Trophoblast cell (in vitro differentiated cells and primary cell): ENCODE data around the gene ATP6AP1.

Source experiments
- DNase-seq, 2 donors: peaks; one replicate each; pipeline ENCODE4 v3.0.0-alpha.2; 2016
- H2AFZ ChIP-seq: 2 replicates; pipeline ENCODE4 v1.6.1; 2013; ENCODE audit warnings: low read length, moderate library complexity, mild to moderate bottlenecking; ENCODE audit not compliant: insufficient read depth, poor library complexity
- H2AK5ac ChIP-seq: 2 replicates; pipeline ENCODE4 v1.6.1; 2013; ENCODE audit warnings: mild to moderate bottlenecking, low read length
- H2BK120ac ChIP-seq: 2 replicates; pipeline ENCODE4 v1.6.1; 2013; ENCODE audit warnings: low read length, mild to moderate bottlenecking, moderate library complexity; ENCODE audit not compliant: insufficient read depth, poor library complexity
- H2BK12ac ChIP-seq: 2 replicates; pipeline ENCODE4 v1.6.1; 2013; ENCODE audit warnings: mild to moderate bottlenecking, low read length, moderate library complexity
- H2BK5ac ChIP-seq: 2 replicates; pipeline ENCODE4 v1.6.1; 2013; ENCODE audit warnings: low read length, low read depth, moderate library complexity, mild to moderate bottlenecking; ENCODE audit not compliant: poor library complexity
- H3K14ac ChIP-seq: 2 replicates; pipeline ENCODE4 v1.6.1; 2013; ENCODE audit warnings: mild to moderate bottlenecking, low read length
- H3K18ac ChIP-seq: 2 replicates; pipeline ENCODE4 v1.6.1; 2013; ENCODE audit warnings: mild to moderate bottlenecking, low read length
- H3K23ac ChIP-seq: 2 replicates; pipeline ENCODE4 v1.6.1; 2013; ENCODE audit warnings: low read length
- H3K27ac ChIP-seq: 2 replicates; pipeline ENCODE4 v1.5.1; 2013; ENCODE audit warnings: low read depth, mild to moderate bottlenecking, inconsistent platforms, low read length, moderate library complexity
- H3K27me3 ChIP-seq: 2 replicates; pipeline ENCODE4 v1.6.1; 2013; ENCODE audit warnings: inconsistent platforms, mild to moderate bottlenecking, low read length, moderate library complexity; ENCODE audit not compliant: insufficient read depth
- H3K36me3 ChIP-seq, 2 experiments: 1 replicate in 1 of 2; 2 replicates in 1 of 2; pipeline ENCODE4 v1.6.1; 2013; ENCODE audit warnings: low read length in 2 of 2, mild to moderate bottlenecking in 2 of 2, moderate library complexity in 1 of 2; ENCODE audit not compliant: insufficient read depth in 2 of 2, control insufficient read depth in 1 of 2
- H3K4ac ChIP-seq: 2 replicates; pipeline ENCODE4 v1.6.1; 2013; ENCODE audit warnings: low read depth, mild to moderate bottlenecking, low read length, moderate library complexity
- H3K4me1 ChIP-seq, 2 experiments: 1 replicate in 1 of 2; 2 replicates in 1 of 2; pipeline ENCODE4 v1.6.1; 2013; ENCODE audit warnings: low read length in 2 of 2, mild to moderate bottlenecking in 2 of 2, moderate library complexity in 1 of 2; ENCODE audit not compliant: insufficient read depth in 2 of 2, control insufficient read depth in 1 of 2
- H3K4me2 ChIP-seq: 2 replicates; pipeline ENCODE4 v1.6.1; 2013; ENCODE audit warnings: inconsistent platforms, mild to moderate bottlenecking, low read length, moderate library complexity
- H3K4me3 ChIP-seq: 2 replicates; pipeline ENCODE4 v1.5.1; 2013; ENCODE audit warnings: mild to moderate bottlenecking, low read depth, low read length, inconsistent platforms
- H3K79me1 ChIP-seq: one replicate; pipeline ENCODE4 v1.6.1; 2013; ENCODE audit warnings: low read length
- H3K79me2 ChIP-seq: 2 replicates; pipeline ENCODE4 v1.6.1; 2013; ENCODE audit warnings: low read length, mild to moderate bottlenecking; ENCODE audit not compliant: control insufficient read depth, insufficient read depth, poor library complexity
- H3K9ac ChIP-seq: 2 replicates; pipeline ENCODE4 v1.6.1; 2013; ENCODE audit warnings: mild to moderate bottlenecking, low read length
- H3K9me3 ChIP-seq: 2 replicates; pipeline ENCODE4 v1.6.1; 2013; ENCODE audit warnings: low read depth, mild to moderate bottlenecking, control low read depth, inconsistent platforms, low read length; ENCODE audit not compliant: insufficient read depth
- H4K12ac ChIP-seq: 2 replicates; pipeline ENCODE4 v1.6.1; 2013; ENCODE audit warnings: low read depth, mild to moderate bottlenecking, low read length, moderate library complexity
- H4K8ac ChIP-seq: 2 replicates; pipeline ENCODE4 v1.6.1; 2013; ENCODE audit warnings: low read depth, mild to moderate bottlenecking, low read length, moderate library complexity
- H4K91ac ChIP-seq: one replicate; pipeline ENCODE4 v1.6.1; 2013; ENCODE audit warnings: low read depth, mild to moderate bottlenecking, low read length, moderate library complexity
- WGBS: extraction: QIAGEN DNeasy Blood & Tissue Kit; methylation state at CpG from one replicate; pipeline ENCODE4 v1.1.7; 2013; ENCODE audit warnings: missing lambda C conversion rate; ENCODE audit not compliant: insufficient read length, insufficient coverage; ENCODE audit errors: extremely low coverage; 5-methylcytosine and 5-hydroxymethylcytosine counted together

The ATP6AP1 gene

GRCh38 chrX:154466036-154466435 is 37.6 kb downstream of the ATP6AP1 start:
- Histone ChIP-seq H4K91ac (no peak overlapping the region), H3K4me1 (no peaks in the 10 kb centered on the region), H2AK5ac (no peak overlapping the region), H2AFZ (no peak overlapping the region), H3K4ac (no peak overlapping the region), H3K79me1 (no peaks in the 10 kb centered on the region), H3K9me3 (no peaks in the 10 kb centered on the region), H3K23ac (no peak overlapping the region), H4K8ac (no peak overlapping the region), H3K27me3 (no peaks in the 10 kb centered on the region), H3K9ac (no peak overlapping the region), H3K79me2 (no peaks in the 10 kb centered on the region), H2BK5ac (no peak overlapping the region), H3K27ac (no peak overlapping the region), H3K18ac (no peak overlapping the region), H3K14ac (no peak overlapping the region), H2BK120ac (no peak overlapping the region), H3K4me2 (no peak overlapping the region), H4K12ac (no peak overlapping the region), H3K4me3 (no peak overlapping the region), H3K36me3 (peaks cover 98% of the 10 kb centered on the region in 2 experiments), H2BK12ac (no peak overlapping the region)
- WGBS: no CpG with 5 or more reads among the region's 32 CpGs
- DNase-seq: no peak

- Histone ChIP-seq H3K9ac (no peak overlapping the region), H3K14ac (no peak overlapping the region), H3K4ac (no peak overlapping the region), H3K4me2 (no peak overlapping the region), H3K36me3 (peaks cover 98% of the 10 kb centered on the region in 2 experiments), H3K9me3 (no peaks in the 10 kb centered on the region), H3K4me3 (no peak overlapping the region), H3K4me1 (no peaks in the 10 kb centered on the region), H3K23ac (no peak overlapping the region), H2BK120ac (no peak overlapping the region), H4K8ac (no peak overlapping the region), H3K27ac (no peak overlapping the region), H3K27me3 (no peaks in the 10 kb centered on the region), H2BK5ac (no peak overlapping the region), H2BK12ac (no peak overlapping the region), H4K91ac (no peak overlapping the region), H2AK5ac (no peak overlapping the region), H3K18ac (no peak overlapping the region), H2AFZ (no peak overlapping the region), H3K79me1 (no peaks in the 10 kb centered on the region), H4K12ac (no peak overlapping the region), H3K79me2 (no peaks in the 10 kb centered on the region)
- WGBS: no CpG with 5 or more reads among the region's 15 CpGs
- no peak for DNase-seq
These were observed 38.4 kb downstream of the ATP6AP1 start for GRCh38 chrX:154466907-154467306.

- Histone ChIP-seq H2BK5ac (no peak overlapping the region), H3K4me3 (no peak overlapping the region), H2AK5ac (no peak overlapping the region), H4K91ac (no peak overlapping the region), H2AFZ (no peak overlapping the region), H2BK120ac (no peak overlapping the region), H3K79me2 (no peaks in the 10 kb centered on the region), H3K9ac (no peak overlapping the region), H4K8ac (no peak overlapping the region), H3K27me3 (no peaks in the 10 kb centered on the region), H3K14ac (no peak overlapping the region), H3K9me3 (no peaks in the 10 kb centered on the region), H3K36me3 (peaks cover 98% of the 10 kb centered on the region in 2 experiments), H4K12ac (no peak overlapping the region), H3K18ac (no peak overlapping the region), H3K23ac (no peak overlapping the region), H3K4me1 (no peaks in the 10 kb centered on the region), H3K27ac (no peak overlapping the region), H3K4ac (no peak overlapping the region), H3K4me2 (no peak overlapping the region), H2BK12ac (no peak overlapping the region), H3K79me1 (no peaks in the 10 kb centered on the region)
- DNase-seq: no peak
- no CpG with 5 or more reads among the region's 21 CpGs for WGBS
These were observed 39.1 kb downstream of the ATP6AP1 start for GRCh38 chrX:154467556-154467955.

GRCh38 chrX:154468217-154468616 is 39.7 kb downstream of the ATP6AP1 start:
- Histone ChIP-seq H2BK5ac (no peak overlapping the region), H3K18ac (no peak overlapping the region), H3K9ac (no peak overlapping the region), H3K4ac (no peak overlapping the region), H3K27ac (no peak overlapping the region), H3K79me1 (no peaks in the 10 kb centered on the region), H4K8ac (no peak overlapping the region), H2AFZ (no peak overlapping the region), H3K4me2 (no peak overlapping the region), H4K91ac (no peak overlapping the region), H3K14ac (no peak overlapping the region), H2AK5ac (no peak overlapping the region), H3K79me2 (no peaks in the 10 kb centered on the region), H3K36me3 (peaks cover 98% of the 10 kb centered on the region in 2 experiments), H4K12ac (no peak overlapping the region), H3K4me3 (no peak overlapping the region), H2BK120ac (no peak overlapping the region), H3K4me1 (no peaks in the 10 kb centered on the region), H3K9me3 (no peaks in the 10 kb centered on the region), H3K23ac (no peak overlapping the region), H2BK12ac (no peak overlapping the region), H3K27me3 (no peaks in the 10 kb centered on the region)
- no peak for DNase-seq
- WGBS: no CpG with 5 or more reads among the region's 23 CpGs
